Right lobe of liver (tissue), 4 donors: ENCODE data around the gene SLC43A3.

Experiments used
- POLR2A ChIP-seq: fragments of 450-650 bp; IDR thresholded peaks from one replicate; pipeline ENCODE4 v1.6.1; 2017; ENCODE audit warnings: antibody characterized with exemption, mild to moderate bottlenecking
- TF ChIP-seq, protein P1 (sequence below), 4 donors: fragments of 200-600 bp in 3 of 4; fragments of 450-650 bp in 1 of 4; IDR thresholded peaks; one replicate each; pipeline versions ENCODE4 v1.5.1 to v1.8.0; 2016 to 2022; ENCODE audit warnings: antibody characterized with exemption in 4 of 4, mild to moderate bottlenecking in 2 of 4
- donor health status: DM: no; HTN: no; CAD: no.
- donor health status: DM: no; HTN: no; CAD: no.
- donor health status: DM: no; HTN: yes; CAD: no.

DNA sequence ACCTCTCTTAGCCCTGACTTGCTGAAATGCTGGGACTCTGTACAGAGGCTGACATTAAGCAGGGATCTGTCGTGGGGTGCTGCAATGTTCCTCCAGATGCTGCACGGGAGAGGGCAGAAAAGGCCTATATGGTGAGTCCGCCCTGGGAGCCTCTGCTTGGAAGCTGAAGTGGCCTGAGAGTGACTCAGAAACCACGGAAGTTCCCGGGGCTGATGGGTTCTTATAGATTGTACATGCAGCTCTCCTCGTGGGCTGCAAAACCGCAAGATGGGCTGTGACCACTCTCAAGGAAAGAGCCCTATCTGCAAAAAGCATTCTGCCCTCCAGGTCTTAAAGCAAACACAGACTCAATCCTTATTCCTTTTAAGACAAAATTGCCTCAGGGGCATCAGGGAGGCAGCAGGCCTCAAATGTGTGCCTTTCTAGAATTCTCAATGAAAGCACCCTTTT is 5.8 kb upstream of the SLC43A3 start:
- TF ChIP-seq, protein P1, sequence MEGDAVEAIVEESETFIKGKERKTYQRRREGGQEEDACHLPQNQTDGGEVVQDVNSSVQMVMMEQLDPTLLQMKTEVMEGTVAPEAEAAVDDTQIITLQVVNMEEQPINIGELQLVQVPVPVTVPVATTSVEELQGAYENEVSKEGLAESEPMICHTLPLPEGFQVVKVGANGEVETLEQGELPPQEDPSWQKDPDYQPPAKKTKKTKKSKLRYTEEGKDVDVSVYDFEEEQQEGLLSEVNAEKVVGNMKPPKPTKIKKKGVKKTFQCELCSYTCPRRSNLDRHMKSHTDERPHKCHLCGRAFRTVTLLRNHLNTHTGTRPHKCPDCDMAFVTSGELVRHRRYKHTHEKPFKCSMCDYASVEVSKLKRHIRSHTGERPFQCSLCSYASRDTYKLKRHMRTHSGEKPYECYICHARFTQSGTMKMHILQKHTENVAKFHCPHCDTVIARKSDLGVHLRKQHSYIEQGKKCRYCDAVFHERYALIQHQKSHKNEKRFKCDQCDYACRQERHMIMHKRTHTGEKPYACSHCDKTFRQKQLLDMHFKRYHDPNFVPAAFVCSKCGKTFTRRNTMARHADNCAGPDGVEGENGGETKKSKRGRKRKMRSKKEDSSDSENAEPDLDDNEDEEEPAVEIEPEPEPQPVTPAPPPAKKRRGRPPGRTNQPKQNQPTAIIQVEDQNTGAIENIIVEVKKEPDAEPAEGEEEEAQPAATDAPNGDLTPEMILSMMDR (IDR thresholded peaks at IDR 0.05): no peak
- no peak for TF ChIP-seq POLR2A
